Tibial artery (tissue), 4 donors: Measurements from ENCODE around the gene LUZP1.

ENCODE experiments used
- DNase-seq, 2 donors: peaks; one replicate each; pipeline ENCODE4 v3.0.0-alpha.2; 2019
- H3K27ac ChIP-seq, 2 donors: fragments of 200-600 bp; sonication (generic) in 1 of 2; 1 replicate in 1 of 2; 2 replicates in 1 of 2; pipeline ENCODE4 v1.5.1; 2018 to 2019; ENCODE audit warnings: mild to moderate bottlenecking in 1 of 2
- H3K27me3 ChIP-seq, 2 donors: fragments of 200-600 bp; sonication (generic) in 1 of 2; one replicate each; pipeline versions ENCODE4 v1.5.1 to v1.6.0; 2016 to 2019
- H3K36me3 ChIP-seq, 3 donors: fragments of 200-600 bp; sonication (generic) in 2 of 3; one replicate each; pipeline ENCODE4 v1.5.1; 2016 to 2019; ENCODE audit warnings: mild to moderate bottlenecking in 2 of 3
- H3K4me1 ChIP-seq, 4 donors: fragments of 200-600 bp; sonication (generic) in 2 of 4; 1 replicate in 3 of 4; 2 replicates in 1 of 4; pipeline ENCODE4 v1.5.1; 2016 to 2019
- H3K4me3 ChIP-seq, 2 donors: fragments of 200-600 bp; sonication (generic) in 1 of 2; 1 replicate in 1 of 2; 2 replicates in 1 of 2; pipeline ENCODE4 v1.5.1; 2018 to 2019; ENCODE audit warnings: mild to moderate bottlenecking in 2 of 2
- H3K9me3 ChIP-seq, 3 donors: fragments of 200-600 bp; sonication (generic) in 1 of 3; one replicate each; pipeline ENCODE4 v1.5.1; 2016 to 2019
- CTCF ChIP-seq, 2 experiments: fragments of 200-600 bp in 1 of 2; fragments of 450-650 bp in 1 of 2; IDR thresholded peaks; one replicate each; pipeline ENCODE4 v1.5.1; 2017 to 2019; ENCODE audit warnings: antibody characterized with exemption in 2 of 2, mild to moderate bottlenecking in 1 of 2, moderate library complexity in 1 of 2
- intact Hi-C: fragments of 100-400 bp; cut with DNase I; formaldehyde crosslinking; loops from one replicate; pipeline ENCODE4 v1.15.0; 2023; ENCODE audit warnings: low total_unique reads

The LUZP1 gene

GRCh38 chr1:23168445-23169194 is at the start of gene LUZP1:
Gene LUZP1 (minus strand): TSS chr1:23168856.
- no peaks in the 10 kb centered on the region for H3K27me3 ChIP-seq
- DNase-seq, result peak; percentile 87 to 93
- H3K36me3 ChIP-seq, result no peaks in the 10 kb centered on the region
- no peak for TF ChIP-seq CTCF (IDR thresholded peaks at IDR 0.05)
- peak within 1 kb of the TSS; percentile 90 to 91 for H3K27ac ChIP-seq
- H3K4me3 ChIP-seq, result peak within 1 kb of the TSS; percentile 90 to 94
- peaks cover 0 to 37% (median 22%) of the 10 kb centered on the region in 4 donors for H3K4me1 ChIP-seq
- intact Hi-C loops, result loop anchor here (5.0 kb wide), 1 partner anchor 151 kb away; the partner anchor contains the start of genes KDM1A and TEX46
- no peaks in the 10 kb centered on the region for H3K9me3 ChIP-seq

DNA sequence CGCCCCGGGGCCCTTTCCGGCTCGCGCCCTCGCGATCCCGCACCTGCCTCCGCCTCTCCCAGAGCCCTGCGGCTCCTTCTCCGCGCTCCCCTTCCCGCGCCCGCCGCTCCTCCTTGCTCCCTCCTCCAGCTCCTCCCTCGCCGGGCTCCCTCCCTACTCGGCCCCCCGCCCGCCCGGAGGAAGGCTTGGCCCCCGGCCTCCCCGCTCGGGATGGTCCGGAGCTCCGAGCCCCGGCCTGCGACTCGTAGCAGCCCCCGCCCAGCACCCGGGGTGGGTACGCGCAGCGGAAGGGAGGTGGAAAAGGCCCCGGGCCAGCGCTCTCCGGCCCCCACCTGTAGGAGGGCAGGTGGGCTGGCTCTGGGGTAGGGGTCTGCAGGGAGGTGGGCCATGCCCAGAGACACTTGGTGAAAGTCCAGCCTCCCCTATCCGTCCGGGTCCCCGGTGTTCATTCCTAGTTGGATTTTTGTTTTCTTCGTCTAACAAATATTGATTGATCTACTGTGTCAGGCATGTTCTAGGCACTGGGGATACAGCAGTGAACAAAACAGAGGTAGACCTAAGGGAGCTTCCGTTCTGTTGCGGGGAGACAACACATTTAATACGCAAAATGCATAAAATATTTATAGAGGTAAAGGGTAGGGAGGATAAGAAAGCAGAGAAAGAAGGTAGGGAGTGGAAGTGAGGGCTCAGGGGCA is 48.9 kb upstream of the LUZP1 start, which contains the start of gene HTR1D:
Gene HTR1D (minus strand): TSS at position 82 of the 695 bp plus-strand sequence. CDS start 23,283 bp downstream, outside the sequence.
- peaks cover 0 to 14% (median 11%) of the 10 kb centered on the region in 4 donors for H3K4me1 ChIP-seq
- no peaks in the 10 kb centered on the region for H3K36me3 ChIP-seq
- peaks cover 0 to 69% of the 10 kb centered on the region in 2 donors for H3K27me3 ChIP-seq
- DNase-seq, result no peak
- H3K4me3 ChIP-seq, result peak within 1 kb of the TSS; percentile 12 to 41
- TF ChIP-seq CTCF (IDR thresholded peaks at IDR 0.05), result no peak
- intact Hi-C loops, result no loop called here
- H3K27ac ChIP-seq, result no peak within 1 kb of the TSS
- no peaks in the 10 kb centered on the region for H3K9me3 ChIP-seq

DNA sequence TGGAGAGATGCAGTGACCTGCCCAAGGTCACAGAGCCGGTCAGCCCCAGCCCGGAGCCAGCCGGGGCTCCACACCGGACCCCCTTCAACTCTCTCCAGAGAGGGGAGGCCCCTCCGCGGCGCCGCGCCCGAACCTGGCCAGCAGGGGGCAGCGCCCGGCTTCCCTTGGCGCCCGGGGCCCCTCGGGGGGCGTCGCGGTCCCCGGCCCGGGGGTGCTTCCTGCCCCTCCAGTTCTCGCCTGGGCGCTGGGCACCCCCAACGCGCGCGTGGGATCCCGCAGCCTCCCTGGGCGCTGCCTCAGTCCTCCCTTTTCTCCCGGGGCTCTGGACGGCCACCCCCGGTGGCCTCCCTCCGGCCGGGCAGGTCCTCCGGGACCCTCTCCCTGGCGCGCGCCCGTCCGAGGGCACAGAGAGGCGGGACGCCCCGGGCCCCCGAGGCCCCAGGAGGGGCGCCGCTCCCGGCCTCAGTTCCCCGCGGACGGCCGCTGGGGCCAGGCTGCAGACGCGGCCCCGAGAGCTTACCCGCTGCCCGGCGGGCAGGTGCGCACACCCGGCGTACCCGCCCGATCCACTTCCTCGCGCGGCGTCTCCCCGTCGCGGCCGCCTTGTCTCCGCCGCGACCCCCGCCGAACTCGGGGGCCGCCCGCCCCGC is 48.2 kb upstream of the LUZP1 start:
- peak; percentile 16 to 18 for TF ChIP-seq CTCF (IDR thresholded peaks at IDR 0.05)
- no peak for DNase-seq
- H3K4me3 ChIP-seq, result peak overlapping the region; percentile 12 to 41
- H3K9me3 ChIP-seq, result no peaks in the 10 kb centered on the region
- no peaks in the 10 kb centered on the region for H3K36me3 ChIP-seq
- peaks cover 0 to 70% of the 10 kb centered on the region in 2 donors for H3K27me3 ChIP-seq
- H3K4me1 ChIP-seq, result peaks cover 0 to 14% (median 11%) of the 10 kb centered on the region in 4 donors
- intact Hi-C loops, result no loop called here
- H3K27ac ChIP-seq, result no peak overlapping the region

DNA sequence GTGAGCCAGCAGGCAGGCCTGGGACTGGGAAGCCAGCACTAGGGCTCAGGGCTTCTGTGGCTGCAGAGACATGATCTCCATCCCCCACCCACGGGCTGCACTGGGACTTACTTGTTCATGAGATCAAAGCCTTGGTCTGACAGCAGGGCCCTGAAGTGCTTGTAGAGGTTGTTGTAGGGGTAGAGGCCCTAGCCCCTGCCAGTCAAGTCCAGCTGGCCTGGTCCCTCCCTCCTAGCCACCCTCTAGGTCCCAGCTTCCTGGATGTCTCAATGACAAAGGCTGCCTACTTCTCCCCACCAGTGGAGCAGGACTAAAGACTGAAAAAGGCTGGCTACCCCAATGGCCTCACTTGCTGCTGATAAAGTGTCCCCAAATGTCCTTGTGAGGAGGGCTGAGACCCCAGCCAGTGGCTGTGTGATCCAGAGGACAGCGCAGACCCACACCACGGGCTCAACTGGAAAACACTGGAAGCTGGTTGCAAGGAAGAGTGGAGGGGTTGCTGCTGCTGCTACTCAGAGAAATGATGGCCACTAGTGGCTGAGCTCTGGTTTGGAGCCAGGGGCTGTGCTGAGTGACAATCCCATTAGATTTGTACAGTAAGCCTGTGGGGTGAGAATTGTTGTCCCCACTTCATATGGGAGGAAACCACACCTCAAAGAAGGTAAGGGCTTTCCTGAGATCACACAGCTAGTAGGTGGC is 47.2 kb upstream of the LUZP1 start:
- DNase-seq, result no peak
- H3K27me3 ChIP-seq, result peaks cover 0 to 73% of the 10 kb centered on the region in 2 donors

More for the DNA sequence above, 47.2 kb upstream of the LUZP1 start:
- no peak overlapping the region for H3K27ac ChIP-seq
- H3K36me3 ChIP-seq, result no peaks in the 10 kb centered on the region
- H3K9me3 ChIP-seq, result no peaks in the 10 kb centered on the region
- no peak overlapping the region for H3K4me3 ChIP-seq
- no peak for TF ChIP-seq CTCF (IDR thresholded peaks at IDR 0.05)
- peaks cover 0 to 14% (median 11%) of the 10 kb centered on the region in 4 donors for H3K4me1 ChIP-seq
- intact Hi-C loops, result no loop called here
